ENCODE data around the gene CAPSL. TPM values are rescaled to one million over a fixed set of nuclear protein-coding genes. Genes with fewer than 3 reads are reported as not detected.

The CAPSL gene
- total and polyA plus RNA-seq, 2 experiments from 2014 or later: 0.73 TPM; not detected in 1

GRCh38 chr5:35979715-35980114 is 41.3 kb upstream of the CAPSL start:
- H3K36me3 Mint-ChIP-seq (ENCODE audit: low read depth): peaks cover 22% of the 10 kb centered on the region
- Histone ChIP-seq H3K4me2 (no peak overlapping the region), H4K20me1 (replicated peaks; ENCODE audit: insufficient read depth) (no peaks in the 10 kb centered on the region), H3K9me2 (ENCODE audit: insufficient read depth) (no peaks in the 10 kb centered on the region), H3K4me1 (ENCODE audit: insufficient read depth) (no peaks in the 10 kb centered on the region), H3K4me3 (no peak overlapping the region), H3K36me3 (ENCODE audit: insufficient read depth) (peaks cover 3% of the 10 kb centered on the region; the same call in 1 of the 2 replicates), H3K79me2 (replicated peaks; ENCODE audit: insufficient read depth) (no peaks in the 10 kb centered on the region), H3K27ac (ENCODE audit: low read depth) (no peak overlapping the region), H3K27me3 (ENCODE audit: insufficient read depth) (no peaks in the 10 kb centered on the region), H2AFZ (no peak overlapping the region), H3F3A (replicated peaks; ENCODE audit: low read depth) (no peaks in the 10 kb centered on the region)
- peaks cover 52% of the 10 kb centered on the region for H3K9me3 Mint-ChIP-seq
- no peak for TF ChIP-seq CREB1 (CRISPR knock-in tag; IDR thresholded peaks at IDR 0.05; ENCODE audit: low read depth)
- TF ChIP-seq EZH2phosphoT487 (IDR thresholded peaks at IDR 0.05; ENCODE audit: unreplicated experiment): no peak
- no peak for TF ChIP-seq EZH2 (IDR thresholded peaks at IDR 0.05; ENCODE audit: low read depth, unreplicated experiment)
- TF ChIP-seq REST (IDR thresholded peaks at IDR 0.05; ENCODE audit: unreplicated experiment): no peak
- TF ChIP-seq STAT1 (IDR thresholded peaks at IDR 0.05; ENCODE audit: unreplicated experiment): no peak
- TF ChIP-seq POLR2AphosphoS5 (IDR thresholded peaks at IDR 0.05; ENCODE audit: low read depth): no peak
- TF ChIP-seq ZNF331 (CRISPR knock-in tag; IDR thresholded peaks at IDR 0.05; ENCODE audit: low read depth): no peak
- no peak for TF ChIP-seq ZNF114 (CRISPR knock-in tag; IDR thresholded peaks at IDR 0.05)
- TF ChIP-seq JUNB (IDR thresholded peaks at IDR 0.05; ENCODE audit: unreplicated experiment): no peak
- no peak for TF ChIP-seq ETS1 (IDR thresholded peaks at IDR 0.05)
- TF ChIP-seq ZNF462 (CRISPR knock-in tag; IDR thresholded peaks at IDR 0.05): no peak
- no peak for TF ChIP-seq CTCF (conservative IDR thresholded peaks at IDR 0.05; ENCODE audit: low read depth in 2 of 2)
- TF ChIP-seq NANOG (IDR thresholded peaks at IDR 0.05; ENCODE audit: borderline replicate concordance): no peak
- H3K27ac Mint-ChIP-seq: no peak overlapping the region
- no peaks in the 10 kb centered on the region for H3K4me1 Mint-ChIP-seq
- DNase-seq (ENCODE audit: low spot score): no peak
- no peak for ATAC-seq
- no peak overlapping the region for H3K4me3 Mint-ChIP-seq
- peaks cover 5% of the 10 kb centered on the region for H3K27me3 Mint-ChIP-seq (ENCODE audit: insufficient read depth, low read depth, poor library complexity)
